Stimulated activated CD8-positive, alpha-beta memory T cell treated with anti-CD3 and anti-CD28 coated beads, Interleukin-7, amount 100 ng/mL, for 24 hours (primary cell): ENCODE data around the gene TSEN34.
"Not testable (repeated sequence)": the region's sequence is repeated elsewhere in the genome, so short reads cannot be mapped to it uniquely, and the experiment has no call there.

Source experiments
- DNase-seq: peaks from one replicate; pipeline ENCODE4 v3.0.0-alpha.2; 2020; ENCODE audit warnings: low read depth

Gene TSEN34

DNA sequence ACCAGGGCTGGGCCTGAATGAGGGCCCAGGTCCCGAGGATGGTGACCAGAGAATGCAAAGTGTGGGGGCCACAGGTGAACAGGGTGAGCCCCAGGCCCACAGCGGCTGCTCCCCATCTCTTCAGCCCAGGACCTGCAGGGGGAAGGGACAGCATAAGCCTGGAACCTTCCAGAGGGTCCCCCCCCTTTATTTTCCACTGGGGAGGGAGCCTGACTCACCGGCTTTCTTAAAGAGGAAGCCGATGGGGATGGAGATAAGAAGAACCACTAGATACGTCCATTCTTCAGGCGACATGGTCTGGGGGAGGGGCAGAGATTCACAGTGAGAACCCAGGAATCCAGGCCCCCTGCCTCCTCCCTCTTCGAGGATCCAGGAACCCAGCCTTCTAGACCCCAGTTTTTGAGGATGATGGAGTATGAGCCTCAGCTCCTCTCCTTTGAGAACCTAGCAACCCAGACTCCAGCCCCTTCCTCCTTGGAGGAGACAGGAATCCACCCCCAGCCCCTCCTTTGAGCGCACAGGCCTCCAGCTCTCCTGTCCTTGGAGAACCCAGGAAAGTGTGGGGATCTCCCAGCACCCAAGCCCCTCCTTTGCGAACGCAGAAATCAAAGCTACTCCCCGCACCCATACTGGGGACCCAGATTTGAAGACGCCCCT lies 2.8 kb upstream of the TSEN34 start:
- DNase-seq = no peak

DNA sequence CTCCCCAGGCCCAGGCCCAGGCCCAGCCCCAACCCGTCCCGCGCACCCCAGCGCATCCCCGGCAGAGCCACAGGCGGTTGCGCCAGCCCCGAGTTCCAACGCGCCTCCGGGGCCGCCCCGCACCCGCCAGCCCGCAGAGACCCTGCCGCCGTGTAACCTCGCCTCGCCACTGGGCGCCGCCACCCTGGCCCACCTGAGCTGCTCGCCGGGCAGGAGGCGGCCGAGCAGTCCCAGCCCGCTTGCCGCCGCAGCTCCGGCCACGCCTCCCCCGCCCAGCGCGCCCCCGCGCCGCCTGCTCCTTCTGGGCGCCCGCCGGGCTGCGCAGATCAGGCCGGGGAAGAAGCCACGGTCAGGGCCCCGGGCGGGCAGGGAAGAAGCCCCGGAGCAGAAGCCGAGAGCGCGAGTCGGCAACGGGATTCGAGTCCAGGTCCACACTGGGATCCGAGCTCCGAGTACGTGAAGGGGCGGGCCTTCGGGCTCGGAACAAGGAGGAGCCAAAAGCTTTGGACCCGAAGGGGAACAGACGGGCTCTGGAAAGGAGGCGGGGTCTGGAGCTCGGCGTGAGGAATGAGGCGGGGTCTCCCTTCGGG lies 1.9 kb upstream of the TSEN34 start, which contains the start of gene MBOAT7:
TSS of gene MBOAT7 (minus strand) at position 436 of the 590 bp plus-strand sequence. CDS start 1,072 bp downstream, outside the sequence.
- no peak for DNase-seq

DNA sequence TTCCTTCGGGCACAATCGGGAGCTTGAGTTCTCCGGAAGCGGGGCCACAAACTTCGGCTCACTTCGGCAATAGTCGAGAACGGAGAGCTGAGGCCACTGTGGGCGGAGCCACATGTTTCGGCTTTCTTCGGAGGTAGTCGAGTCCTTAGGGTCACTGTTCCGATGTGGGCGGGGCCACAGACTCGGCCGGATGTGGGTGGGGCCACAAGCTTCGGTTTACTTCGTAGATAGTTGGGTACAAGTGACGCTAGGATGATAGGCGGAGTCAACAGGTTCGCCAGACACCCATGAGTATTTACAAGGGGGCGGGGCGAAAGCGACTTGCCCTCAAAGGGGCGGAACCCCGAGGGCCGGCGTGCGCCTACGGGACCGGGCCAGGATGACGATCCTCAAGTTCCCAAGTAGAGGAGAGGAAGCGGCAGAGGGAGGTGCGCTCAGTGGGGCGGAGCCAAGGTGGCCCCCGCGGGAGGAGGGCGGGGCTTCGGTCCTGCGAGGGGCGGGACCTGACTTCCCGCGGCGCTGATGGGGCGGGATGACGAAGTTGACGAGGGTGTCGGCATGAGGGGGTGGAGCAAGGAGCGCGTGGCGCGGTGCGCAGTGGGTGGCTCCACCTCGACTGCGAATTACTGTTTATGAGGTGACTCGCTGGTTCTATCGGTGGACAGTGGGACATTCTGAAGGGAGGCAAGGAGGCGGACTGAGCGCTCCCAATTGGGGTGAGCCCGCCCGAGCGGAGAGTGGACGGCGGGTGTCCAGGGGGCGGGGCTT lies 1.2 kb upstream of the TSEN34 start:
- DNase-seq = peak; percentile 100

DNA sequence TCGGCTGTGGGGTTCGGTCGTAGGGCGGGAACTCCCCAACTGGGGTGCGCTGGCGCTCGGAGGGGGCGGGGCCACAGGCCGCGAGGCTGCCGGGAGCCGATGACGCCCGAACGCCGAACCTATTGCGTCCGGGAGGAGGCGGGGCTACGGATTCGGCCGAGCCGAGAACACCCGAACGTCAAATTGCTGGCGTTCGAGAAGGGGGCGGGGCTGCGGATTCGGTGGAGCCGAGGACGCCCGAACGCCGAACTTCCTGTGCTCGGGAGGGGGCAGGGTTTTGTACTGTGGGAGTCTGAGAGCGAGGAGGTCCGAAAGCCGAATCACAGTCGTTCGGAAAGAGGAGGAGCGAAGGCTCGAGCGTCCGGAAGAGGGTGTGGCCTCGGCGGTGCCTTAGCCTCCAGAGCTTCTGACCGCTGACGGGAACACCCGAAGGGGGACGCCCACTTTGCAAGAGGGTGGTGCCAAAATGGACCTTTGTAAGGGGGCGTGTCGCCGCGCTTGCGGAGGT lies 551 bp upstream of the TSEN34 start:
- peak; percentile 99 for DNase-seq

DNA sequence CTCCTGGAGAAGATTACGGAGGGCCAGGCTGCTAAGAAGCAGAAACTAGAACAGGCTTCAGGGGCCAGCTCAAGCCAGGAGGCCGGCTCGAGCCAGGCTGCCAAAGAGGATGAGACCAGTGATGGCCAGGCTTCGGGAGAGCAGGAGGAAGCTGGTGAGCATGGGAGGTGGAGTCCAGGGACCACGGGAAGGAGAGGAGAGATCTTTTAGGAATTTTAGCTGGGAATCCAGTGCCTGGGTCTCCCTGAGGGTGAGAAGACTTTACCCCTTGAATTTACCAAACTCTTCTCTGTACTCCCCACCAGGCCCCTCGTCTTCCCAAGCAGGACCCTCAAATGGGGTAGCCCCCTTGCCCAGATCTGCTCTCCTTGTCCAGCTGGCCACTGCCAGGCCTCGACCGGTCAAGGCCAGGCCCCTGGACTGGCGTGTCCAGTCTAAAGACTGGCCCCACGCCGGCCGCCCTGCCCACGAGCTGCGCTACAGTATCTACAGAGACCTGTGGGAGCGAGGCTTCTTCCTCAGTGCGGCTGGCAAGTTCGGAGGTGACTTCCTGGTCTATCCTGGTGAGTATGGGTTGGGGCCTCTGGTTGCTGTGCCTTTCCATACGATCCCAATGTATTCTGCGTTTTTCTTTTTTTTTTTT lies 824 bp downstream of the TSEN34 start:
- no peak for DNase-seq

DNA sequence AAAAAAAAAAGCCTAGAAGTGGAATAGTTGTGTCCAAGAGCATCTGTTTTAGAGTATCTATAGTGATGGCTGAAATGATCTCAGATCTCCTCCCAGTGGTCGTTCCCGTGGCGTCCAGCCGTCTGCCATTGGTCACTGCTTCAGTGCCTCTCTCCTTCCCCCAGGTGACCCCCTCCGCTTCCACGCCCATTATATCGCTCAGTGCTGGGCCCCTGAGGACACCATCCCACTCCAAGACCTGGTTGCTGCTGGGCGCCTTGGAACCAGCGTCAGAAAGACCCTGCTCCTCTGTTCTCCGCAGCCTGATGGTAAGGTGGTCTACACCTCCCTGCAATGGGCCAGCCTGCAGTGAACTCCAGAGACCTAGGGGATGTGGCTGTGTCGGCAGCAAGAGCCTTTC lies 1.9 kb downstream of the TSEN34 start:
- no peak for DNase-seq

DNA sequence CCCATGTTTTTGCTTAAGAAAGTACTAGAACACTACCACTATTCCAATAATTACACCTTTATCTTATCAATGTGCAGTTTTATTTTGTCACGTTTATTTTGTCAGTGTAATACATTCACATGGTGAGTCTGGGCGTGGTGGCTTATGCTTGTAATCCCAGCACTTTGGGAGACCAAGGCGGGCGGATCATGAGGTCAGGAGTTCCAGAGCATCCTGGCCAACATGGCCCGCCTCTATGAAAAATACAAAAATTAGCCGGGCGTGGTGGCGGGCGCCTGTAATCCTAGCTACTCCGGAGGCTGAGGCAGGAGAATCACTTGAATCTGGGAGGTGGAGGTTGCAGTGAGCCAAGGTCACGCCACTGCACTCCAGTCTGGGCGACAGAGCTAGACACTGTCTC lies 3.4 kb downstream of the TSEN34 start:
- not testable (repeated sequence) for DNase-seq

DNA sequence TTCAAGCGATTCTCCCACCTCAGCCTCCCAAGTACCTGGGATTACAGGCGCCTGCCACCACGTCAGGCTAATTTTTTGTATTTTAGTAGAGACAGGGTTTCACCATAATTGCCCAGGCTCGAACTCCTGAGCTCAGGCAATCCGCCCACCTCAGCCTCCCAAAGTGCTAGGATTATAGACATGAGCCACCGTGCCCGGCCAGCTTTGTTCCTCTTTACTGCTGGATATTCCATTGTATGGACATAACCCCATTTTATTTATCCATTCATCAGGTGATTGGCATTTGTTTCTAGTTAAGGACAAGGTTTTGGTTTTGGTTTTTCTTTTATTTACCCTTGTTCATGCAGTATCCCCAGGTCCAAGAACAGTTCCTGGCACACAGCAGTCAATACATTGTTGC lies 5.4 kb downstream of the TSEN34 start:
- no peak for DNase-seq

DNA sequence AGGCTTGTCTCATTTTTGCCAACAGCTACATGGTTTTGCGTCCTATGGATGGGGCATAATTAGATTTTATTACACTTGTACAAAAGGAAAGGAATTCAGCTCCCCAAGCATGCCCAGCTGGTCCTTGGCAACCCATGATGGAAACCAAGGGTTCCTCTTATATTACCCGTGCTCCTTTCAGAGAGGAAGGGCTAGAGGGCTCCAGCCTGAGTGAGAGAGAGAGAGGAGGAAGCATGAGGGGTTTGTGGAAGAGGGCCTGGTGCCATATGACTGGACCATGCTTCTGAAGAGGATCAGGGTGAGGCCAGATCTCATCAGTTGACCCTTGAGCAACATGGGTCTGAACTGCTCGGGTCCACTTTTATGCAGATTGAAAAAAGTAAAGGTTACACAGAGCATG lies 6.0 kb downstream of the TSEN34 start:
- no peak for DNase-seq

DNA sequence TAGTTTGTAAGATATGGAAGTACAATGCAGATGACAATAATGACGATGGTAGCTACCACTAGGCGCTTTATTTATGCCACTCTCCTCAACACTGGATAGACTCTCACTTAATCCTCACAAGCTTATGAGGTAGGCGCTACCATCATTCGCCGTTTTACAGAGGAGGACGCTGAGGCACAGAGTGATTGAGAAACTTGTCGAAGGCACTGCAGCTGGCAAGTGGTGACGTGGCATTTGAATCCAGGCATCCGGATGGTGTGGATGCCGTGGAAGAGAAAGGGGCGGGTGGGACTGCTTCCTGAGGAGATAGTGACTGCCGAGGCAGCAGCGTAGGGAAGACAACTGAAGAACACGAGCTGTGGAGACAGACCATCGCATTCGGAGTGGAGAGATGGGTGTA lies 8.3 kb downstream of the TSEN34 start:
- DNase-seq = no peak

DNA sequence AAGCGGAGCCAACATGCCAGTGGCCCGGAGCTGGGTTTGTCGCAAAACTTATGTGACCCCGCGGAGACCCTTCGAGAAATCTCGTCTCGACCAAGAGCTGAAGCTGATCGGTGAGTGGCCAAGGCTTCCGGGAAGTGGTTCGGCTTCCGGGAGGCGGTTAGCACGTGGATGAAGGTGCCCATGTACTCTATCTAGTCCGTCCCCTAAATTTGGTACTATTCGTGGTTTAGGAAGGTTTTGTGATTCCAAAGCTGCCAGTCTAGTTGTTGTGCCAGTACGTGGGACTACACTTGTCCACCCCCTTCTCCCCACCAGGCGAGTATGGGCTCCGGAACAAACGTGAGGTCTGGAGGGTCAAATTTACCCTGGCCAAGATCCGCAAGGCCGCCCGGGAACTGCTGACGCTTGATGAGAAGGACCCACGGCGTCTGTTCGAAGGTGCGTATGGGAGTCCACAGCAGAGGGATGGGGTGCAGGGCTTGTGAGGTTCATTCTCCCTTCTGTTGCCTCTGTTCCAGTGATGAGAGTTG lies 10.1 kb downstream of the TSEN34 start:
- DNase-seq = no peak

DNA sequence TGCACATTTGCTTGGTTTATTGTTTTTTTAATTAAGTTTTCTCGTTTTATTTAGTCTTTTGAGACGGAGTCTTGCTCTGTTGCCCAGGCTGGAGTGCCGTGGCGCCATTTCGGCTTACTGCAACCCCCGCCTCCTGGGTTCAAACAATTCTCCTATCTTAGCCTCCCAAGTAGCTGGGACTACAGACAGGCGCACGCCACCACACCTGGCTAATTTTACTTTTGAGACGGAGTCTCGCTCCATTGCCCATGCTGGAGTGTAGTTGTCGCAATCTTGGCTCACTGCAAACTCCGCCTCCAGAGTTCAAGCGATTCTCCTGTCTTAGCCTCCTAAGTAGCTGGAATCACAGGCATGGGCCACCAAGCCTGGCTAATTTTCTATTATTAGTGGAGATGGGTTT lies 10.9 kb downstream of the TSEN34 start:
- no peak for DNase-seq

DNA sequence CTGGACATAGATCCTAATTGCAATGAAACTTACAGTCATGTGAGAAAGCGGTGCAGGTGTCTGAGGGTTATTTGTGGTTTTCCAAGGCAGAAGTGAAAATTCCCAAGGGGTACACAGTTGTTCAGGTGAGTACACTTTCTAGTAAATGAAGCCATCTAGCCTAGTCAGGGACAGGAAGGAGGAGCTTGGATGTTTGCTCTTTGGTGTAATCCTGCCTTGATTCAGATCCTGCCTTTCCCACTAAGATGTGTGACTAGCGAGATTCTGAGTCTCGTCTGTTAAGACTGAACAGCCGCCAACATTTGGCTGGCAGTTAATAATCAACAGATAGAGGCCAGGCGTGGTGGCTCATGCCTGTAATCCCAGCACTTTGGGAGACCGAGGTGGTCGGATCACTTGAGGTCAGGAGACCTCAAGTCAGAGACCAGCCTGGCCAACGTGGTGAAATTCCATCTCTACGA lies 12.1 kb downstream of the TSEN34 start:
- no peak for DNase-seq

DNA sequence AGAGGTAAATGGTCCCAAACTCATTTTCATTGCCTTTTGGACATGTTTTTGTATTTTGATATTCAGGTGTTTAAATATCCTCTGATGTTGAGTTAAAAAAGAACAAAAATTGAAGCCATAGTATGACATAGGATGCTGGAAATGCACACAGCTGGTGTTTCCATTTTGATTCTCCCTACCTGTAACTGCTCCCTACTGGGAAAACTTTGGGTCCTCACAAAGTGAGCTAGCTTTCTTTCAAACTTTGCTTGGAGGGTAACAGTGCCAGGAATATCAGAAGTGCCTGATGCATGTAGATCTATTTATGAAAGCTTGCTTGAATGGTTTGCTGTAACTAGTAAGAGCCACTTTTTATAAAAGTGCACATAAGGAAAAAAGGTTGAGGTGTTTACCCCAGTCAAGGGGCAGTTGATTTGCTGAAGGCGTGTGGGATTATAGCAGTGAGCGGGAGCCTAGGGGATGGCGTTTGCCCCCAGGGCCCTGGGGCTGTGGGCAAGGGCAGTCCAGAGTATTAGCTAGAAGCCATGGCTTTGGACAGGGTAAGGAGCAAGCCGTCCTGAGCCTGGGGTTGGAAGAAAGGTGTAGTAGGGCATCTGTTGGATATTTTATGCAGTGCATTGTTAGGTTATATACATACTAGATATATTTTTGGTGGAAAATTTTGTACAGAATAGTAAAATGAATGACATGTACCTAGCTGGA lies 13.8 kb downstream of the TSEN34 start:
- no peak for DNase-seq

DNA sequence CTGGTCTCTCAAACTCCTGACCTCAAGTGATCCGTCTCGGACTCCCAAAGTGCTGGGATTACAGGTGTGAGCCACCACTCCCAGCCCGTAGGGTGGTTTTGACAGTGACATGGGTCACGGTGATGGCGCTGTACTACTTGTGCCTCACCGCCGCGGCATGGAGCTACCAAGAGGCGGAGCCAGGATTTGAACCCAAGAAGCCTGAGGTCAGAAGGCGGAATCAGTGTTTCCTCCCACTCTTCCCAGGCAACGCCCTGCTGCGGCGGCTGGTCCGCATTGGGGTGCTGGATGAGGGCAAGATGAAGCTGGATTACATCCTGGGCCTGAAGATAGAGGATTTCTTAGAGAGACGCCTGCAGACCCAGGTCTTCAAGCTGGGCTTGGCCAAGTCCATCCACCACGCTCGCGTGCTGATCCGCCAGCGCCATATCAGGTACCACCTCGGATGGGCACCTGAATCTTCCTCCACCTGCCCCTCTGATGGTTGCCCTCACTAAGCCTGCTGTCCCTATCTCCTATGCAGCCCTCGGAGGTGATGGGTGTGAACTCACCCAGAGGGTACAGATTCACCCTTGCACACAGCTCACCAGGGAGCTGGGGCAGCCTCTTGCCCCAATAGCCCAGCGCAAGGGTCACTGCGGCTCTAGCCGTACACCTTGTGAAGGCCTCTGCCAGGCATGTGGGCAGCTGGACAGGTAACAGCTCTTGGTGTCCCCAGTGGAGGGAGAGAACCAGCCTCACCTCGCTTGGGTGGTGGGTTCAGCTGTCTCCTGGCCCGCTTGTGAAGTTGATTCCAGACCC lies 15.1 kb downstream of the TSEN34 start:
- DNase-seq = no peak

DNA sequence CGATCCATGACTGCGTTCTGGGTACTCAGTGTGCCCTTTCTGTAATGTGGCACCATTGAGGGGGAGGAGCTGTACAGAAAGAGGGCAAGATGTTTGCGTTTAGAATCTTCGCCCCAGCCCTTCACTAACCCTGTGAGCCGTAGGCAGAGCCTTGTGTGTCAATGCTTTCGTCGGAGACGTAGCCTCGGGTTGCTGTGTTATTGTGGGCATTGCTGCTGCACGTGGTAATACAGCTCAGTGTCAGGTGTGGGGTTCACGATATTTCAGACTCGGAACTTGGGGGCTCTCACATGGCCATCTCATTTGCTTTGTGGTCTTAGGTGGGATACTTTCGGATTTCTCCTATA lies 15.7 kb downstream of the TSEN34 start:
- no peak for DNase-seq

DNA sequence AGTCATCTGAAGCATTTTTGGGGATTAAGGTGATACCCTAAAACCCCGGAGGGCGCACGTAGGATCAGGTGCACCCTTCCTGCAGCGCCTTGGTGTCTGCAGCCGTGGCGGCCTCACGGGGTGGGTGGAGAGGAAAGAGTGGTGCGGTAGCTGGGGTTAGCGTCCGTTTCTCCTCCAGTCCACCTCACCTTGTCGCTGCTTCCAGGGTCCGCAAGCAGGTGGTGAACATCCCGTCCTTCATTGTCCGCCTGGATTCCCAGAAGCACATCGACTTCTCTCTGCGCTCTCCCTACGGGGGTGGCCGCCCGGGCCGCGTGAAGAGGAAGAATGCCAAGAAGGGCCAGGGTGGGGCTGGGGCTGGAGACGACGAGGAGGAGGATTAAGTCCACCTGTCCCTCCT lies 16.1 kb downstream of the TSEN34 start:
- DNase-seq = not testable (repeated sequence)

DNA sequence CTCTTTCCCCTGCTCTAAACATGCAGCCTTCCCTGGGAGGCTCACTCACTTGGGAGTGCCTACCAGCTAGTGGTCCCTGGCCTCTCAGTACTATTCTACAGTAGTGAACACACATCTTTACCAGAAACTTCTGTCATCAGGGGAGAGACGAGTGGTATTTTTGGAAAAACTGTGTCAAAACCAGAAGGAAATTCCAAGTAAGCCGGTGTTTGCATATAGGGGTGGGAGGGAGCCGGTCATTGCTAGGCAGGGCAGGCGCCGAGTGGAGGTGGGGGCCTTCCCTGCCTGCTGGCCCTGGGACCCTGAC lies 16.5 kb downstream of the TSEN34 start:
- no peak for DNase-seq

DNA sequence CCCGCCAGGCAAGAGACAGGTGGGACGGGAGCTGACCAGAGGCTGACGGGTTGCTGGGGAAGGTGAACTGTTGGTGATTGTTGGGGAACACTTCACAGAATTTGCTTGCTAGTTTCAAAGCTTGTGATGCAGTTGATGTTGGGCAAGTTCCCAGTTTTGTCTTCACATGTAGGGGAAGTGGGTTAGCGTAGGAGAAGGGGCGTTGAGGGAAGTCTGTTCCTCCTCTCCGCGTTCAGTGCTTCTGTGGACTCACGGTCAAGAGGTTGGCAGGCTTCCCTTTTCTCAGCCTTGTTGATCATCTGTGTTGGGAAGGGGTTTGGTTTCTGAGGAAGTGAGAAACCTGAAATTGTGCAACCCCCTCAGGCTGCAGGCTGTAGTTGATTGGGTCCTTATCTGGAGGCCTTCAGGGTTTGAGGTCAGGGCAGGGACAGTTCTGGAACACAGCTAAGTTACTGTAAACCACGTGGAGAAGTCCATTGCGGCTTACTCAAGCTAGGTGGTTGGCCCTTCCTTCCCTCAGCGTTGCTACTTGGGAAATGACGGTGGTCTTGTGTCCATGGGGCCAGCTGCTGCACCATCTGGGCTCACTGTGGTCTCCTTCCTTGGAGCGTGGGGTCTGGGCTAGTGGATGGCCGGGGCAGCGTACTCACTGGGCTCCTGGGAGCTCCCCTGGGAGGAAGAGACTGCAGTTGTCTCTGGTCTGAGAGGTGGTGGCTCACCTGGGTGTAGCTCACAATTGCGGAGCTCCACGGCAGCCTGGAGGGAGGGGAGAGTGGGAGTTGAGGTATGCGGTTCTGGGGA lies 17.1 kb downstream of the TSEN34 start:
- no peak for DNase-seq

DNA sequence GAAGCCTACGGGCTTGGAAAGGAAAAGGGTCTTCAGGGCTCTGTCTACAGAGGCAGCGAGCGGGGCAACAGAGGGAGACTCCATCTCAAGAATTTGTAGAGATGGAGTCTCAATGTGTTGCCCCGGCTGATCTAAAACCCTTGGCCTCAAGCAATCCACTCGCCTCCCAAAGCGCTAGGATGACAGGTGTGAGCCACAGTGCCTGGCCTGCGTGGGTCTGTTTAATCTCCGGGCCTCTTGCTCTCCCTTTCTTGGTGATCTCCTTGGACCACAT lies 17.6 kb downstream of the TSEN34 start:
- no peak for DNase-seq
